Cardiac fibroblast (primary cell): ENCODE results near the gene DNAJA1.

Source experiments
- DNase-seq, 2 donors: peaks; one replicate each; pipeline versions ENCODE4 v3.0.0 to v3.0.0-alpha.2; 2010; ENCODE audit warnings: low read depth in 2 of 2
- H3K4me3 ChIP-seq, 2 donors: replicated peaks in 1 of 2; 1 replicate in 1 of 2; 2 replicates in 1 of 2; pipeline ENCODE4 v1.5.1; 2011; ENCODE audit warnings: low read depth in 2 of 2, low read length in 2 of 2, mild to moderate bottlenecking in 2 of 2, moderate library complexity in 1 of 2
- CTCF ChIP-seq: IDR thresholded peaks from one replicate; pipeline ENCODE4 v1.5.1; 2011; ENCODE audit warnings: low read depth, mild to moderate bottlenecking, low read length, inconsistent platforms

The DNAJA1 gene

DNA sequence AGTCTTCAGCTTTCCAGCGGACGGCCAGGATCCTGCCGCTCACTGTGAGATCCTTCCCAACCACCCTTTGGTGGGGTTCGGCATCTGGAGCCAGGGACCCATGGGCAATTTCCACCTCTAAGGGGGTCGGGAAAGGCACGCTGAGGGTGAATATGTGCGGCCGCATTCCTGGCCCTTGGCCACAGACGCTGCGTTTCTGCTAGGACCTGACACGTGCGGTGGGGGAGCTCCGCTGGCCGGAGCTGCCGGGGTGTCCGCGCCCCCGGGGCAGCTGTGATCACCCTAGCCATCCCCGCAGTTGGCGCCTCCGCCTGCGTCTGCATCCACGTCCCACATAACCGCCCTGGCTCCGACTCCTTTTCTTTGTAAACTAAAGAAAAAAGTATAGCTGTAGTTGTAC is 5.3 kb upstream of the DNAJA1 start:
- H3K4me3 ChIP-seq: no peak overlapping the region
- no peak for DNase-seq
- TF ChIP-seq CTCF: no peak

- H3K4me3 ChIP-seq: no peak overlapping the region
- no peak for TF ChIP-seq CTCF
- DNase-seq: no peak
Measured at GRCh38 chr9:33022303-33022702, 2.8 kb upstream of the DNAJA1 start.

GRCh38 chr9:33022755-33023154 is 2.3 kb upstream of the DNAJA1 start:
- DNase-seq: no peak
- no peak overlapping the region for H3K4me3 ChIP-seq
- no peak for TF ChIP-seq CTCF

- no peak for TF ChIP-seq CTCF
- peak overlapping the region in 1 of 2 donors; percentile 99 for H3K4me3 ChIP-seq
- no peak for DNase-seq
Measured at GRCh38 chr9:33023661-33024060, 1.4 kb upstream of the DNAJA1 start.

- peak overlapping the region; percentile 62 to 99 for H3K4me3 ChIP-seq
- peak; percentile 17 to 28 for DNase-seq
- no peak for TF ChIP-seq CTCF
Measured at GRCh38 chr9:33024126-33024965, 727 bp upstream of the DNAJA1 start.

- peak; percentile 30 to 51 for DNase-seq
Measured at GRCh38 chr9:33025572-33026342, 684 bp downstream of the DNAJA1 start.

More at GRCh38 chr9:33025572-33026342, 684 bp downstream of the DNAJA1 start:
- H3K4me3 ChIP-seq: peak overlapping the region; percentile 99 to 100
- TF ChIP-seq CTCF: no peak
